PC-9 (cell line): Measurements from ENCODE around the gene GRB7. TPM values are rescaled to one million over a fixed set of nuclear protein-coding genes. Genes with fewer than 3 reads are reported as not detected.
A peak's percentile ranks its signal among the peaks of the same experiment; 100 is the strongest.

ENCODE experiments used
- BruUV-seq: library from RNA; stranded (reverse); fragments of 400-500 nt; replicated peaks from 2 replicates; lab custom pipeline; 2021; lab: Mats Ljungman, UMichigan
- CTCF ChIA-PET: fragments of 300-600 bp; sonication (Branson Sonifier 250); formaldehyde crosslinking; loops from one replicate; lab custom pipeline; 2022; ENCODE audit warnings: antibody characterized with exemption; lab: Charles Lee
- POLR2A ChIA-PET: fragments of 300-600 bp; sonication (Branson Sonifier 250); formaldehyde crosslinking; loops from one replicate; lab custom pipeline; 2022; ENCODE audit warnings: antibody characterized with exemption; ENCODE audit not compliant: unreplicated experiment; lab: Charles Lee
- DNase-seq, 2 experiments: peaks; one replicate each; pipeline versions ENCODE4 v3.0.0 to v3.0.0-alpha.2; 2015 to 2022; ENCODE audit warnings: mixed read lengths in 1 of 2
- H2AFZ ChIP-seq: fragments of 200-600 bp; sonication (generic); 2 replicates; pipeline ENCODE4 v1.8.1; 2017; ENCODE audit warnings: antibody characterized with exemption
- H3F3A ChIP-seq: fragments of 200-600 bp; sonication (generic); 2 replicates; pipeline ENCODE4 v1.8.1; 2017; ENCODE audit warnings: antibody characterized with exemption, mild to moderate bottlenecking, low read depth; ENCODE audit not compliant: insufficient read depth
- H3K27ac ChIP-seq: fragments of 200-600 bp; sonication (generic); 2 replicates; pipeline ENCODE4 v1.6.1; 2016; ENCODE audit warnings: mixed run types
- H3K27me3 ChIP-seq: fragments of 200-600 bp; sonication (generic); 2 replicates; pipeline ENCODE4 v1.6.1; 2016; ENCODE audit warnings: low read depth, mixed run types; ENCODE audit not compliant: insufficient read depth
- H3K36me3 ChIP-seq: fragments of 200-600 bp; sonication (generic); 2 replicates; pipeline ENCODE4 v1.6.1; 2016; ENCODE audit warnings: low read depth, mixed run types
- H3K4me1 ChIP-seq: fragments of 200-600 bp; sonication (generic); replicated peaks from 2 replicates; pipeline ENCODE4 v1.6.1; 2016; ENCODE audit warnings: mixed run types; ENCODE audit not compliant: insufficient read depth
- H3K4me2 ChIP-seq: fragments of 200-600 bp; sonication (generic); 2 replicates; pipeline ENCODE4 v1.6.1; 2017; ENCODE audit warnings: mixed run types
- H3K4me3 ChIP-seq: fragments of 200-600 bp; sonication (generic); 2 replicates; pipeline ENCODE4 v1.6.1; 2016; ENCODE audit warnings: mixed run types
- H3K79me2 ChIP-seq: fragments of 200-600 bp; sonication (generic); 2 replicates; pipeline ENCODE4 v1.6.1; 2017; ENCODE audit warnings: low read depth, mixed run types
- H3K9me2 ChIP-seq: fragments of 200-600 bp; sonication (generic); 2 replicates; pipeline ENCODE4 v1.8.1; 2017; ENCODE audit warnings: mild to moderate bottlenecking; ENCODE audit not compliant: insufficient read depth
- H3K9me3 ChIP-seq: fragments of 200-600 bp; sonication (generic); 2 replicates; pipeline ENCODE4 v1.8.1; 2016; ENCODE audit warnings: low read depth; ENCODE audit not compliant: insufficient read depth
- H4K20me1 ChIP-seq: fragments of 200-600 bp; sonication (generic); 2 replicates; pipeline ENCODE4 v1.8.1; 2017; ENCODE audit not compliant: insufficient read depth
- CTCF ChIP-seq: fragments of 200-600 bp; sonication (generic); conservative IDR thresholded peaks from 2 replicates; pipeline ENCODE4 v1.6.1; 2017; ENCODE audit warnings: mixed run types, antibody characterized with exemption, mild to moderate bottlenecking, moderate library complexity
- EZH2 ChIP-seq: fragments of 200-600 bp; sonication (generic); IDR thresholded peaks from 2 replicates; pipeline ENCODE4 v1.8.0; 2017; ENCODE audit warnings: antibody characterized with exemption, low read depth
- intact Hi-C: fragments of 100-400 bp; cut with micrococcal nuclease; formaldehyde crosslinking; loops from one replicate; pipeline ENCODE4 v1.10.0; 2022; ENCODE audit not compliant: unreplicated experiment
- total RNA-seq: library from RNA; stranded (reverse); gene quantifications from 2 replicates; pipeline ENCODE4 v1.2.3, GENCODE V29; 2021

The GRB7 gene
- total RNA-seq, 1 experiment from 2014 or later = 49.1 TPM

- H3K27ac ChIP-seq = peak overlapping the region; percentile 68
- no peak for TF ChIP-seq EZH2
- no peak for DNase-seq
These were observed 32.8 kb upstream of the GRB7 start for GRCh38 chr17:39704821-39705551.

GRCh38 chr17:39705786-39706348 lies 31.9 kb upstream of the GRB7 start:
- Histone ChIP-seq H3K9me3 (no peaks in the 10 kb centered on the region), H3K9me2 (no peaks in the 10 kb centered on the region), H3K4me1 (peaks cover 71% of the 10 kb centered on the region), H2AFZ (no peak overlapping the region), H3K79me2 (peaks cover 62% of the 10 kb centered on the region), H3K27me3 (no peaks in the 10 kb centered on the region), H3K4me2 (peak overlapping the region; percentile 73), H3K4me3 (peak overlapping the region; percentile 34; the same call in 1 of the 2 replicates), H3K27ac (peak overlapping the region; percentile 68), H4K20me1 (peaks cover 11% of the 10 kb centered on the region; the same call in 1 of the 2 replicates), H3K36me3 (no peaks in the 10 kb centered on the region), H3F3A (peaks cover 44% of the 10 kb centered on the region)
- ChIA-PET CTCF (interaction anchor here (0.6 kb wide), 2 partner anchors 28 to 155 kb away, joined by 4 to 11 read pairs; no protein-coding TSS in a partner anchor), POLR2A (interaction anchor here (0.5 to 1.2 kb wide), 2 partner anchors 31 to 513 kb away, joined by 9 read pairs; partner anchors contain the start of gene WIPF2)
- peak; percentile 91 to 96 for DNase-seq
- intact Hi-C loops = loop anchor here (2.0 to 5.0 kb wide), 2 partner anchors 31 to 46 kb away; no protein-coding TSS in a partner anchor
- TF ChIP-seq EZH2 (no peak), CTCF (peak; percentile 23; the same call in 1 of the 2 replicates)
- BruUV-seq = no TSS peak

More at GRCh38 chr17:39704821-39705551, 32.8 kb upstream of the GRB7 start:
- Histone ChIP-seq H4K20me1 (peaks cover 11% of the 10 kb centered on the region; the same call in 1 of the 2 replicates), H3K27me3 (no peaks in the 10 kb centered on the region), H3K9me3 (no peaks in the 10 kb centered on the region), H3K4me2 (peak overlapping the region; percentile 73), H3F3A (peaks cover 50% of the 10 kb centered on the region), H3K36me3 (no peaks in the 10 kb centered on the region), H3K9me2 (no peaks in the 10 kb centered on the region), H3K4me1 (peaks cover 72% of the 10 kb centered on the region), H2AFZ (no peak overlapping the region), H3K79me2 (peaks cover 71% of the 10 kb centered on the region), H3K4me3 (no peak overlapping the region; the same call in 1 of the 2 replicates)
- ChIA-PET POLR2A (interaction anchor here (0.5 to 1.2 kb wide), 3 partner anchors 30 to 514 kb away, joined by 4 to 9 read pairs (median 9); partner anchors contain the start of genes MED1 and WIPF2), CTCF (interaction anchor here (0.6 to 1.1 kb wide), 3 partner anchors 16 to 97 kb away, joined by 3 to 15 read pairs (median 4); partner anchors contain the start of gene NEUROD2)
- BruUV-seq = no TSS peak
- intact Hi-C loops = loop anchor here (2.0 to 5.0 kb wide), 2 partner anchors 30 to 47 kb away; no protein-coding TSS in a partner anchor

- DNase-seq = no peak
- H4K20me1 ChIP-seq = peaks cover 7% of the 10 kb centered on the region; the same call in 1 of the 2 replicates
- peaks cover 41% of the 10 kb centered on the region for H3F3A ChIP-seq
- TF ChIP-seq CTCF = no peak
- TF ChIP-seq EZH2 = no peak
- no peaks in the 10 kb centered on the region for H3K9me2 ChIP-seq
- CTCF ChIA-PET = interaction anchor here (0.6 kb wide), 2 partner anchors 28 to 155 kb away, joined by 4 to 11 read pairs; no protein-coding TSS in a partner anchor
- H3K4me1 ChIP-seq = peaks cover 66% of the 10 kb centered on the region
- POLR2A ChIA-PET = interaction anchor here (1.2 kb wide), 1 partner anchor 31 kb away, joined by 9 read pairs; no protein-coding TSS in a partner anchor
- peaks cover 57% of the 10 kb centered on the region for H3K79me2 ChIP-seq
- H2AFZ ChIP-seq = no peak overlapping the region
- H3K9me3 ChIP-seq = no peaks in the 10 kb centered on the region
- no peaks in the 10 kb centered on the region for H3K36me3 ChIP-seq
- H3K27ac ChIP-seq = peak overlapping the region; percentile 68
- BruUV-seq = no TSS peak
- intact Hi-C loops = loop anchor here (5.0 kb wide), 1 partner anchor 46 kb away; no protein-coding TSS in a partner anchor
- peak overlapping the region; percentile 34; the same call in 1 of the 2 replicates for H3K4me3 ChIP-seq
- H3K4me2 ChIP-seq = peak overlapping the region; percentile 73
- no peaks in the 10 kb centered on the region for H3K27me3 ChIP-seq
These were observed 31.4 kb upstream of the GRB7 start for GRCh38 chr17:39706383-39706782.
